ENCODE data around the gene NPAS3. TPM values are rescaled to one million over a fixed set of nuclear protein-coding genes. Genes with fewer than 3 reads are reported as not detected.

Gene NPAS3
- total RNA-seq, 1 donor from 2014 or later: 1.6 TPM

- DNase-seq (ENCODE audit: low spot score): no peak
- peaks cover 6% of the 10 kb centered on the region for H3K27me3 Mint-ChIP-seq (ENCODE audit: unreplicated experiment)
- no peak overlapping the region for H3K4me3 Mint-ChIP-seq (ENCODE audit: unreplicated experiment)
- no peaks in the 10 kb centered on the region for H3K4me1 Mint-ChIP-seq (ENCODE audit: unreplicated experiment)
- H3K27ac Mint-ChIP-seq (ENCODE audit: unreplicated experiment): no peak overlapping the region
- H3K9me3 Mint-ChIP-seq (ENCODE audit: unreplicated experiment): no peaks in the 10 kb centered on the region
- no peaks in the 10 kb centered on the region for H3K36me3 Mint-ChIP-seq (ENCODE audit: low read depth, unreplicated experiment)
- no peak for TF ChIP-seq CTCF (IDR thresholded peaks at IDR 0.05; ENCODE audit: unreplicated experiment)
Observed at GRCh38 chr14:33315217-33315616, 376.5 kb downstream of the NPAS3 start.

GRCh38 chr14:33315721-33316120, 377.0 kb downstream of the NPAS3 start:
- no peaks in the 10 kb centered on the region for H3K36me3 Mint-ChIP-seq (ENCODE audit: low read depth, unreplicated experiment)
- H3K27me3 Mint-ChIP-seq (ENCODE audit: unreplicated experiment): peaks cover 6% of the 10 kb centered on the region
- no peak overlapping the region for H3K4me3 Mint-ChIP-seq (ENCODE audit: unreplicated experiment)
- no peak for DNase-seq (ENCODE audit: low spot score)
- H3K9me3 Mint-ChIP-seq (ENCODE audit: unreplicated experiment): no peaks in the 10 kb centered on the region
- no peak for TF ChIP-seq CTCF (IDR thresholded peaks at IDR 0.05; ENCODE audit: unreplicated experiment)
- H3K27ac Mint-ChIP-seq (ENCODE audit: unreplicated experiment): no peak overlapping the region
- no peaks in the 10 kb centered on the region for H3K4me1 Mint-ChIP-seq (ENCODE audit: unreplicated experiment)

- no peak overlapping the region for H3K4me3 Mint-ChIP-seq (ENCODE audit: unreplicated experiment)
- no peaks in the 10 kb centered on the region for H3K9me3 Mint-ChIP-seq (ENCODE audit: unreplicated experiment)
- no peak overlapping the region for H3K27ac Mint-ChIP-seq (ENCODE audit: unreplicated experiment)
- peaks cover 6% of the 10 kb centered on the region for H3K27me3 Mint-ChIP-seq (ENCODE audit: unreplicated experiment)
- no peaks in the 10 kb centered on the region for H3K36me3 Mint-ChIP-seq (ENCODE audit: low read depth, unreplicated experiment)
- DNase-seq (ENCODE audit: low spot score): no peak
- TF ChIP-seq CTCF (IDR thresholded peaks at IDR 0.05; ENCODE audit: unreplicated experiment): no peak
- no peaks in the 10 kb centered on the region for H3K4me1 Mint-ChIP-seq (ENCODE audit: unreplicated experiment)
Observed at GRCh38 chr14:33317675-33318074, 379.0 kb downstream of the NPAS3 start.

- H3K4me1 Mint-ChIP-seq (ENCODE audit: unreplicated experiment): peaks cover 11% of the 10 kb centered on the region
- peaks cover 3% of the 10 kb centered on the region for H3K27me3 Mint-ChIP-seq (ENCODE audit: unreplicated experiment)
- TF ChIP-seq CTCF (IDR thresholded peaks at IDR 0.05; ENCODE audit: unreplicated experiment): no peak
Observed at GRCh38 chr14:33323979-33324378, 385.3 kb downstream of the NPAS3 start.

GRCh38 chr14:33331176-33331949, 392.7 kb downstream of the NPAS3 start:
- no peak overlapping the region for H3K4me3 Mint-ChIP-seq (ENCODE audit: unreplicated experiment)
- TF ChIP-seq CTCF (IDR thresholded peaks at IDR 0.05; ENCODE audit: unreplicated experiment): no peak
- no peak for DNase-seq (ENCODE audit: low spot score)
- H3K36me3 Mint-ChIP-seq (ENCODE audit: low read depth, unreplicated experiment): no peaks in the 10 kb centered on the region
- no peak overlapping the region for H3K27ac Mint-ChIP-seq (ENCODE audit: unreplicated experiment)
- peaks cover 10% of the 10 kb centered on the region for H3K4me1 Mint-ChIP-seq (ENCODE audit: unreplicated experiment)
- no peaks in the 10 kb centered on the region for H3K9me3 Mint-ChIP-seq (ENCODE audit: unreplicated experiment)
- no peaks in the 10 kb centered on the region for H3K27me3 Mint-ChIP-seq (ENCODE audit: unreplicated experiment)

More at GRCh38 chr14:33323979-33324378, 385.3 kb downstream of the NPAS3 start:
- H3K36me3 Mint-ChIP-seq (ENCODE audit: low read depth, unreplicated experiment): no peaks in the 10 kb centered on the region
- H3K27ac Mint-ChIP-seq (ENCODE audit: unreplicated experiment): no peak overlapping the region
- H3K4me3 Mint-ChIP-seq (ENCODE audit: unreplicated experiment): no peak overlapping the region
- DNase-seq (ENCODE audit: low spot score): no peak
- H3K9me3 Mint-ChIP-seq (ENCODE audit: unreplicated experiment): no peaks in the 10 kb centered on the region
